HG03066 (cell line): ENCODE results near the gene BOC.
"Not testable (repeated sequence)": the region's sequence is repeated elsewhere in the genome, so short reads cannot be mapped to it uniquely, and the experiment has no call there.

Experiments used
- ATAC-seq: cut with Tn5 transposase; IDR thresholded peaks from one replicate; pipeline ENCODE4 v1.9.1; 2021; ENCODE audit warnings: low read depth; ENCODE audit not compliant: unreplicated experiment

Gene BOC

GRCh38 chr3:113211330-113212149 is at the start of gene BOC:
Gene BOC (plus strand): TSS chr3:113211557. CDS start chr3:113249803, 38,246 bp downstream.
- no peak for ATAC-seq

GRCh38 chr3:113161661-113162060 is 49.7 kb upstream of the BOC start:
- no peak for ATAC-seq

GRCh38 chr3:113163152-113163551 is 48.2 kb upstream of the BOC start:
- no peak for ATAC-seq

DNA sequence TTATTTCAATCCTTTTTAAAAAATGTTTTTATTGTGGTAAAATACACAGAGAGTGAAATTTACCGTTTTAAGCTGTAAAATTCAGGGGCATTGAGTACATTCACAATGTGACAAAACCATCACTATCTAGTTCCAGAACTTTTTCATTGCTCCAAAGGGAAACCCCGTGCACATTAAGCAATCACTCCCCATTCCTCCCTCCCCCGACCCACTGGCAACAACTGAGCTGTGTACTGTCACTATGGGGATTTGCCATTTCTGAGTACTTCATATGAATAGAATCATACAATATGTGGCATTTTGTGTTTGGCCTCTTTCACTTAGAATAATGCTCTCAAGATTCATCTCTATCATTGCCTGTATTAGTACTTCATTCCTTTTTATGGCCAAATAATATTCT is 45.5 kb upstream of the BOC start:
- no peak for ATAC-seq

DNA sequence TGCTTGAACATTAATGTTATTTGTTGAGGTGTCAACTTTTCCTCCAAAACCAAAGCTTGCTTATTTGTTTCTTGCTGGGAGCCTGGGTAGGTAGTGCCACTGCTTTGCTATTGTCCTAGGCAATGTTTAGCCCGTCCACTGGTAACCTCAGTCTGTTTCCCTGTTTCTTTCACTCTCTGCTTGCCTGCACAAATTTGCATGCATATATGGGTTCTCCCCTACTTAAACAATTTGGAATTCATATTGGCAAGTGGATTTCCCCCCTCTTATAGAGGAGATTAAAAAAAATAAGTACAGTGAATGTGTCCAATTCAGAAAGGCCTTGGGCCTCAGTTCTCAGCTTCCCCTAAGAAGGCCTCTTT is 45.0 kb upstream of the BOC start:
- ATAC-seq, result no peak

DNA sequence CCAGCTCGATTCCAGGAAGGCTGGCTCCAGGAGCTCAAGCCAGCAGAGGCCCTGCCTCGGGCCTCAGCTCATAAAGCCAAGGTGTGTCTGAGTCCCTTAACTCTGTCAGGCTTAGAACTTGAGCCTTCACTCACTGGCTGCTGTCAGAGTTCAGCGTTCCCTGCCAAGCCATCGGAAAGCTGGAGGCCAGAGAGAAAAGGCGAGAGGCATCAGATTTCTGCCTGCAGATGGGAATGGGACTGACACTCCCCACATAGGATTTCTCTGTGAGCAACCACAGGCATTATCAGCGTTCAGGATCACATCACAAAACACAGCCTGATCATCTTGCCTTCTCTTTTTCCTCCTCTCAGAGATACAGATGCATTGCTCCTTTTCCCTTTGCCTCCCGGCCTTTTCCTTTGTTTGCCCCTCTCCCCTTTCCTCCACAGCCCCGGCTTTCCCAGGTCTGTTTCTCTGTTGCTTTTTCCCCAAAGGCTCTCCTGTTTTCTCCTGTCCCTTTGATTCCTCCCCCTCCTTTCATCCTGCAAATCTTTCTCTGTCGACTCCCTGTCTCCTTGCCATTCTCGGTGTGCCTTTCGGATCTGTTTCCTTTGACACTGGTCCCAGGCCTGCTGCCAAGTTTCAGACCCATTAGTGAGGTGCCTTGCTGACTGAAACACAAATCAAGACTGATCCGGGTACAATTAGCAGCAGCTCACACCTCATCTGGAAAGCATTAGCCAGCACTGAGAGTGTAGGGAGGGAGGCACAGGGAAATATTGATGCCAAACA is 44.5 kb upstream of the BOC start:
- ATAC-seq, result no peak

- ATAC-seq, result no peak
Measured at GRCh38 chr3:113167825-113168801, 43.2 kb upstream of the BOC start.

DNA sequence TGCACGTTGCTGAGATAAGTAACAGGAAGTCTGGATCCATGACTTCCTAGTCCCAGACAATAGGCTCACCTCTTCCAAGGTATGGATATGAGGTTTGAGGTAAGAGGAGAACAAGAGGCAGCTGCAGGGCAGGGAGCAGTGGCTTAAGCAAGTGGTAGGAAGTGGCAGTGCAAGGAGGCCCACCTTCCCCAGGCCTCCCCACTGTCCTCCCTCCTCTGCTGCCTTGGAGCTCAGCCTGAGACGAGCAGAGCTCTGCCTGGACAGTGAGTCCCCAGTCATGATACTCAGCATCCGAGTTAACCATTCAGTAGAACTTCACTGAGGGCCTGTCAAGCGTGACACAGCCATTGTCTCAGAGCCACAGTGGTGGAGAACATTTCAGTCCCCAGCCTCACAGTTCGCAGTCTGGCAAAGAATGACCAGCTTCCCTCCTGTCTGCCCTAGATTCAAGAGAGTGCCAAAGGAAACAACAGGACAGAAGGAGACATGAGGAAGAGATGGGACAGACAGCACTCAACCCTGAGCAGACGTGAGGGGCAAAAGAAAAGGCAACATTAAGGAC is 41.4 kb upstream of the BOC start:
- ATAC-seq, result no peak

DNA sequence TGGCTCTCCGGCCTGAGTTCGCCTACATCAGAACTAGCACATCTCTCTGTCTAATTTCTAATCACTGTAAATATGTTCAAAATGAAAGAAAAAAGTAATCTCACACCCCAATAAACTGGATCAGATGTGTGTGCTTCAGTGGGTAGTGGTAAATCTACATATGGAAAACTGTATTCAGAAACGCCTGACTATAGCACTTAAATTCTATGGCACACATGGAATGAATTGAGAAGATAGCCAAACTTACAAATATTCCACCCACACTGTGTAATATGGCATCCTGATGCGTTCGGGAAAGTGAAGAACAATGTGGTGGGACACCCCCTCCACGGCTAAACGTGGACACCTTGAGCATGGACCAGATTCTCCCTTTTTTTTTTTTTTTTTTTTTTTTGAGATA is 40.6 kb upstream of the BOC start:
- ATAC-seq, result no peak

DNA sequence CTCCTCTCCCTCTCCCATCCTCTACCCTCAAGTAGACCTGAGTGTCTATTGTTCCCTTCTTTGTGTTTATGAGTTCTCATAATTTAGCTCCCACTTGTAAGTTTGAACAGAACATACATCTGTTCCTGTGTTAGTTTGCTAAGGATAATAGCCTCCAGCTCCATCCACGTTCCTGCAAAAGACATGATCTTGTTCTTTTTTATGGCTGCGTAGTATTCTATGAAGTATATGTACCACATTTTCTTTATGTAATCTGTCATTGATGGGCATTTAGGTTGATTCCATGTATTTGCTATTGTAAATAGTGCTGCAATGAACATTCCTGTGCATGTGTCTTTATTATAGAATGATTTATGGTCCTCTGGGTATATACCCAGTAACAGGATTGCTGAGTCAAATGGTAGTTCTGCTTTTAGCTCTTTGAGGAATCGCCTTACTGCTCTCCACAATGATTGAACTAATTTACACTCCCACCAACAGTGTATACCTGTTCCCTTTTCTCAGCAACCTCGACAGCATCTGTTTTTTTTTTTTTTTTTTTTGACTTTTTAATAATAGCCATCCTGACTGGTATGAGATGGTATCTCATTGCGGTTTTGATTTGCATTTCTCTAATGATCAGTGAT is 39.6 kb upstream of the BOC start:
- ATAC-seq, result not testable (repeated sequence)

GRCh38 chr3:113173102-113173501 is 38.3 kb upstream of the BOC start:
- no peak for ATAC-seq

- ATAC-seq, result no peak
Measured at GRCh38 chr3:113174304-113174703, 37.1 kb upstream of the BOC start.

GRCh38 chr3:113174801-113175485 is 36.4 kb upstream of the BOC start:
- no peak for ATAC-seq

DNA sequence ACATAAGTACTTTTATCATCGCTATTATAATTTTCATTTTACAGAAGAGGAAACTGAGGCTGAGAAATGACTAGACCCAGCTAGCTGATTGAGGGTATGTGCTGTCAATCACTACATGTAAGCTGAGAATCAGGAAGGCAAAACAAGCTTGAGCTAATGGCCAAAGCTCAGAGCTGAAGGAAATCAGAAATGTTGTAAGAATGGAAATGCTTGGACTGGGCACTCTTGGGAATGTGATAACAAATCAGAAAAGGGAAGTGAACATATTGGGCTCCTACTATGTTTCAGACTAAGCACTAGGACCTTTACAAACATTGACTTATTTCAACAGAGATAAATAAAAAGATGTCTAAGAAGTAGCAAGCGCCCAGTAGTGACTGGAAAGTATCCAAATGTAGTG is 33.8 kb upstream of the BOC start:
- no peak for ATAC-seq

GRCh38 chr3:113179235-113179824 is 32.0 kb upstream of the BOC start:
- no peak for ATAC-seq

GRCh38 chr3:113183748-113184661 is 27.4 kb upstream of the BOC start:
- ATAC-seq, result no peak

DNA sequence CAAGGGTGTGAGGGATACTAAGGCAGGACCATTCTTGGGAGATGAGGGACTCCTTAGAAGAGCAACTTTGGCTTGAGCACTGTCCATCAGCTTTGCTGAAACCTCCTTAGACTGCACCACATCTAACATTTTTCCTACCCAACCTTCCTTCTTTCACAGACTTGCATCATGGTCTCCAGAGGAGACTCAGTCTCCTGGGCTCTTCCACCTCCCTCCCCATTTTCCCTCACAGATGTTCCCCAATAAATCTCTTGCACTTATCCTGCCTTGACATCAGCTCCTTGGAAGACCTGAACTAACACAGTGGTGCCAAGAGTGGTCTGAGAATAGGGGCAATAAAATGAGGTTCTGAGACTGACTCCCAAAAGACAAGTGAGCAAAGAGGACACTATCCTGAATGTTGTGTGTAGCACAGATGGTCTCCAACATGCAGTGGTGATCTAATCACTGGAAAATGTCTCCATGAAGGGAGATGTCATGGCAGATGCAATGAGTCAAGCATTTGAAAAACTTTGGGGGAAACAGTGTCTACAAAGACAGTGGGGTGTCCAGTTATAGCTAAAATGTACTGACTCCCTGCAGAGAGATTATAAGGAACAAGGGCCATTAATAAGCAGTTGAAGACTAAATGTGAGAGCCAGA is 26.0 kb upstream of the BOC start:
- ATAC-seq, result no peak

GRCh38 chr3:113186566-113186965 is 24.8 kb upstream of the BOC start:
- ATAC-seq, result no peak
